Measurements from ENCODE around the gene VWF. TPM values are rescaled to one million over a fixed set of nuclear protein-coding genes. Genes with fewer than 3 reads are reported as not detected.

The VWF gene
- total and polyA plus RNA-seq, 7 donors: 0.60 to 98.0 (median 42.2) TPM

- no peak for DNase-seq
Measured at GRCh38 chr12:5904441-5904840, 220.0 kb downstream of the VWF start.

GRCh38 chr12:5902736-5903135 lies 221.7 kb downstream of the VWF start:
- no peak for TF ChIP-seq POLR2AphosphoS5 (IDR thresholded peaks at IDR 0.05)
- no peak for TF ChIP-seq EP300 (IDR thresholded peaks at IDR 0.05)
- TF ChIP-seq, protein P1, sequence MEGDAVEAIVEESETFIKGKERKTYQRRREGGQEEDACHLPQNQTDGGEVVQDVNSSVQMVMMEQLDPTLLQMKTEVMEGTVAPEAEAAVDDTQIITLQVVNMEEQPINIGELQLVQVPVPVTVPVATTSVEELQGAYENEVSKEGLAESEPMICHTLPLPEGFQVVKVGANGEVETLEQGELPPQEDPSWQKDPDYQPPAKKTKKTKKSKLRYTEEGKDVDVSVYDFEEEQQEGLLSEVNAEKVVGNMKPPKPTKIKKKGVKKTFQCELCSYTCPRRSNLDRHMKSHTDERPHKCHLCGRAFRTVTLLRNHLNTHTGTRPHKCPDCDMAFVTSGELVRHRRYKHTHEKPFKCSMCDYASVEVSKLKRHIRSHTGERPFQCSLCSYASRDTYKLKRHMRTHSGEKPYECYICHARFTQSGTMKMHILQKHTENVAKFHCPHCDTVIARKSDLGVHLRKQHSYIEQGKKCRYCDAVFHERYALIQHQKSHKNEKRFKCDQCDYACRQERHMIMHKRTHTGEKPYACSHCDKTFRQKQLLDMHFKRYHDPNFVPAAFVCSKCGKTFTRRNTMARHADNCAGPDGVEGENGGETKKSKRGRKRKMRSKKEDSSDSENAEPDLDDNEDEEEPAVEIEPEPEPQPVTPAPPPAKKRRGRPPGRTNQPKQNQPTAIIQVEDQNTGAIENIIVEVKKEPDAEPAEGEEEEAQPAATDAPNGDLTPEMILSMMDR (IDR thresholded peaks at IDR 0.05): no peak
- no peak for TF ChIP-seq POLR2A (IDR thresholded peaks at IDR 0.05)
- no peaks in the 10 kb centered on the region for H3K4me1 ChIP-seq
- intact Hi-C loops (cut with DNase I): no loop called here
- H3K27me3 ChIP-seq: no peaks in the 10 kb centered on the region
- H3K4me3 ChIP-seq: no peak overlapping the region
- WGBS, 2 donors: 96 to 97% methylated on average over 2 of the region's 2 CpGs
- H3K9me3 ChIP-seq: no peaks in the 10 kb centered on the region
- H3K36me3 ChIP-seq: no peaks in the 10 kb centered on the region
- DNase-seq: no peak
- H3K27ac ChIP-seq: no peak overlapping the region

More at GRCh38 chr12:5904441-5904840, 220.0 kb downstream of the VWF start:
- intact Hi-C loops (cut with DNase I): no loop called here
- H3K27me3 ChIP-seq: peaks cover 0 to under 1% (median 0%) of the 10 kb centered on the region in 3 donors
- H3K9me3 ChIP-seq: no peaks in the 10 kb centered on the region
- no peaks in the 10 kb centered on the region for H3K4me1 ChIP-seq
- H3K36me3 ChIP-seq: no peaks in the 10 kb centered on the region
- 85 to 88% methylated on average over 11 of the region's 11 CpGs for WGBS, 2 donors
- H3K4me3 ChIP-seq: no peak overlapping the region
- TF ChIP-seq POLR2A (IDR thresholded peaks at IDR 0.05) (no peak), EP300 (IDR thresholded peaks at IDR 0.05) (no peak), POLR2AphosphoS5 (IDR thresholded peaks at IDR 0.05) (no peak)
- TF ChIP-seq, protein P1 (IDR thresholded peaks at IDR 0.05): no peak
- no peak overlapping the region for H3K27ac ChIP-seq

DNA sequence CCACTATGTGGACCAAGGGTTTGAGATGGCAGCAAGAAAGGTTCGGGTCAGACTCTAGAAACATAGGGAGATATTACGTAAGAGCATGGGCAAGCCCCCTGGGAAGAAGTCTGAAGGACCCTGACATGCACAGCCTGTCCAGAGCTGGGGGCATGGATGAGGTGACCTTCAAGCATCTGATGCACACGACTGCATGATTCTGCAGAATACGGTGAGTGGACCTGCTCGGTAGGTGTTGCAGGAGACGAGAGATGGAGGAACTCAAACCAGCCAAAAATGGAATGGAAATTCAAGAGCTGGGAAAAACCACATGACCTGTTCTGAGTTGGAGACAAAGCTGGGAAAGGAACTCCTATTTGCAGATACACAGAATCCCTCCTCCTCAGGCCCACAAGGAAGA lies 223.1 kb downstream of the VWF start:
- TF ChIP-seq POLR2A (IDR thresholded peaks at IDR 0.05): no peak
- TF ChIP-seq POLR2AphosphoS5 (IDR thresholded peaks at IDR 0.05): no peak
- TF ChIP-seq, protein P1 (IDR thresholded peaks at IDR 0.05): no peak
- Histone ChIP-seq H3K4me3 (no peak overlapping the region), H3K27me3 (no peaks in the 10 kb centered on the region), H3K4me1 (no peaks in the 10 kb centered on the region), H3K9me3 (no peaks in the 10 kb centered on the region), H3K36me3 (no peaks in the 10 kb centered on the region), H3K27ac (no peak overlapping the region)
- 89 to 90% methylated on average over 6 of the region's 6 CpGs for WGBS, 2 donors
- intact Hi-C loops (cut with DNase I): no loop called here
- DNase-seq: no peak

DNA sequence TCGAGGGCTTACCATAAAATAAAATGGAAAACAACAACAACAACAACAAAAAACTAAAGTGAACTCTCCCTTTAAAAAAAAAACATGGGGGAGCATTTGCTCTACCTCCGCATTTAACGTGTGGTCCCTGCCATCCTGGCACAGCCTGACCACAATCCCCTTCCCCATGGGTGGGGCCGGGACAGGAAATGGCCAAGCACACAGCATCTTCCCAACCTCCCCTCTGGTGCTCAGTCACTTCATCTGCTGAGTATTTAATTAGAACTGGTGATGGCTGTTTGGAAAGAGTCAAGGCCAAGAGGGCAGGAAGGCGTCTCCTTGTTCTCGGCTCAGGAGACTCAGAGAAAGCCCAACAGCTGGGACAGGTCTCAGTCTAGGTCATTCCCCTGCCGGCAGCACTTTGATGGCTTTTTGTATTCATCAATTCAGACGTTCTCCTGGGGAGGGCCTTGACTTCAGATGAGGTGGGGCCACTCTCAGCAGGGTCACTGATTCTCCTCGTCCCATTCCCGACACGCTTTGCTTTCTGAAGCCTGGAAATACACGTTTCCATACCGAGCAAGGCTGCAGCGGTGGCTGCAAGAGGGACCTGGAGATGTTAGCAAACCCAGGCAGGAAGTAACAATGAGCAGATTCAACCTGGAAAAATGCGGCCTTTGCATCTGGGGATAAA lies 223.8 kb downstream of the VWF start:
- Histone ChIP-seq H3K27me3 (no peaks in the 10 kb centered on the region), H3K27ac (no peak overlapping the region), H3K4me3 (no peak overlapping the region), H3K36me3 (no peaks in the 10 kb centered on the region), H3K4me1 (no peaks in the 10 kb centered on the region), H3K9me3 (no peaks in the 10 kb centered on the region)
- TF ChIP-seq POLR2AphosphoS5 (IDR thresholded peaks at IDR 0.05): no peak
- TF ChIP-seq POLR2A (IDR thresholded peaks at IDR 0.05): no peak
- TF ChIP-seq, protein P1 (IDR thresholded peaks at IDR 0.05): no peak
- TF ChIP-seq EP300 (IDR thresholded peaks at IDR 0.05): no peak
- no peak for DNase-seq
- intact Hi-C loops (cut with DNase I): no loop called here
- WGBS, 2 donors: 59 to 68% methylated on average over 15 of the region's 15 CpGs

- Histone ChIP-seq H3K36me3 (no peaks in the 10 kb centered on the region), H3K9me3 (no peaks in the 10 kb centered on the region), H3K4me1 (no peaks in the 10 kb centered on the region), H3K27ac (no peak overlapping the region), H3K27me3 (no peaks in the 10 kb centered on the region), H3K4me3 (no peak overlapping the region)
- intact Hi-C loops (cut with DNase I): no loop called here
- DNase-seq: no peak
- TF ChIP-seq, protein P1 (IDR thresholded peaks at IDR 0.05): no peak
- TF ChIP-seq POLR2AphosphoS5 (IDR thresholded peaks at IDR 0.05) (no peak), EP300 (IDR thresholded peaks at IDR 0.05) (no peak), POLR2A (IDR thresholded peaks at IDR 0.05) (no peak)
- WGBS, 2 donors: 51 to 68% methylated on average over 4 of the region's 4 CpGs
Measured at GRCh38 chr12:5900076-5900475, 224.4 kb downstream of the VWF start.

Data from sigmoid colon (tissue), 7 donors.